ENCODE data around the gene ST8SIA2.

- TF ChIP-seq CTCF (IDR thresholded peaks at IDR 0.05) (no peak), POLR2A (IDR thresholded peaks at IDR 0.05) (no peak), POLR2AphosphoS5 (IDR thresholded peaks at IDR 0.05) (no peak)
These were observed 19.8 kb downstream of the ST8SIA2 start for GRCh38 chr15:92413510-92413909.
